Left forelimb (tissue), 1 donor: ENCODE data around the gene MYOM1.
A peak's percentile ranks its signal among the peaks of the same experiment; 100 is the strongest.

Source experiments
- DNase-seq: peaks from one replicate; pipeline ENCODE4 v3.0.0-alpha.2; 2018; ENCODE audit warnings: low spot score

MYOM1 gene

DNA sequence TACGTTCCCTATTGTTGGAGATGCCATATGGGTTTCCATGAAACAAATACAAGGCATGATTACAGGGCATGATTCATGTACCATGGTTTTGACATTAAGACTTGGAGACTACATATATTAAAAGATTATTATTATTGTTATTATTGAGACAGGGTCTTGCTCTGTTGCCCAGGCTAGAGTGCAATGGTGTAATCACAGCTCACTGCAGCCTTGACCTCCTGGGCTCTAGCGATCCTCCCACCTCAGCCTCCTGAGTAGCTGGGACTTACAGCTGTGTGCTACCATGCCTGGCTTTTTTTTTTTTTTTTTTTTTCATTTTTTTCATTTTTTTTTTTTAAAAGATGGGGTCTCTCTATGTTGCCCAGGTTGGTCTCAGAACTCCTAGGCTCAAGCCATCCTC lies 69.1 kb downstream of the MYOM1 start:
- no peak for DNase-seq

DNA sequence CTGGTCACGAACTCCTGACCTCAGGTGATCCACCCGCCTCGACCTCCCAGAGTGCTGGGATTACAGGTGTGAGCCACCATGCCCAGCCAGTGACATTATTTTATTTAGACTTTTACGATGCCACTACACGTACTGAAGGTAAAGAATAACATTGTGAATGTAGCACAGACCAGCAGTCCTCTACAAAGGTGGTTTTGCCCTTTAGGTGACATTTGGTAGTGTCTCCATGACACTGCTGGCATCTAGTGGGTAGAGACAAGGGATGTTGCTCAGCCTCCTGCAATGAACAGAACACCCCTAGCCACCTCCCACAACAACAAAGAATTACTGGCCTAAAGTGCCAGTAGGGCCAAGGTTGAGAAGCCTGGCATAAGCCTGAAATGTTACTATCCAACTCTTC lies 69.5 kb downstream of the MYOM1 start:
- DNase-seq = no peak

DNA sequence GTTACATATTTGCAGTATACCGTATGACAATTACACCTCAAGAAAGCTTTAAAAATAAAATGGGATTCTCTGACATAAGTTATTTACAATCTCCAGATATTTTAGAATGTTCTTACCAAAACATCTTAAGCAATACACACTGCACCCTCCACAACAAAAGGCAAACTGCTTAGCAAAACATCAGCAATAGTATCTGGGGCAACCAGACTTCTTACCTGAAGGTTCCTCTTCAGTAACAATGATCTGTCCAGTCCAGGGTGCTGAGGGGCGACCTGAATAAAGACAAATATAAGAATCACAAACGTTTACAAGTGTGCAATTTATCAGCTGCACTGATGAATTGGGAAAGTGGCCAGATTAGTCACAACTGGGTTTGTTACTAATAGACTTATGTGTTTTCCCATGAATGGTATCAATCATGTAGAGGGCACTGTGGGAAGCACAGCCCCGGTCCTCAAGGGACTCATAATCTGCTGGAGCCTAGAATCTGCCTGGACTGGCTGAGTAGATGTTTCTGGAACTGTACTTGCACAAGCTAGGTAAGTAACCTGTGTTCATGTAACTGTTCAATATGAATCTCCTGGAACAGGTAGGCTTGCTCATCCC lies 70.7 kb downstream of the MYOM1 start:
- DNase-seq = no peak

DNA sequence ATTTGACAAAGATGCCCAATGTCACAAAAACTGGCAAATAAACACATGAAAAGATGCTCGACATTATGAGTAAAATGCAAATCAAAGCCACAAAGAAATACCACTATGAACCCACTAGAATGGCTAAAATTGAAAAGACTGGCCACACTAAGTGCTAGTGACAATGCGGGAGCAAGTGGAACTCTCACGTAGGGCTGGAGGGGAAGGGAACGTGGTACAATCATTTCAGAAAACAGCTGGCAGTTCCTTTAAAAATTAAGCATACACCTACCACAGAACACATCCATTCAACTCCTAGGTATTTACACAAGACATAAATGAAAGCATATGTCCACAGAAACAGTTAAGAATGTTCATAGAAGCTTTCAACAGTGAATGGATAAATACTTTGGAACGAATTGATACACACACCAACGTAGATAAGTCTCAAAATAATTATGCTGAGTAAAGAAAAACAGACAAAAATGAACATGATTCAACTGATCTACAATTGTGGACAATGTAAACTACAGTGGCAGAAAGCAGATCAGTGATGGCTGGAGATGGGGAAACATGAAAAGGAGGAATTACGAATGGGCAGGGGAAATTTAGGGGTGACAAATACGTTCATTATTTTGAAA lies 71.7 kb downstream of the MYOM1 start:
- no peak for DNase-seq

DNA sequence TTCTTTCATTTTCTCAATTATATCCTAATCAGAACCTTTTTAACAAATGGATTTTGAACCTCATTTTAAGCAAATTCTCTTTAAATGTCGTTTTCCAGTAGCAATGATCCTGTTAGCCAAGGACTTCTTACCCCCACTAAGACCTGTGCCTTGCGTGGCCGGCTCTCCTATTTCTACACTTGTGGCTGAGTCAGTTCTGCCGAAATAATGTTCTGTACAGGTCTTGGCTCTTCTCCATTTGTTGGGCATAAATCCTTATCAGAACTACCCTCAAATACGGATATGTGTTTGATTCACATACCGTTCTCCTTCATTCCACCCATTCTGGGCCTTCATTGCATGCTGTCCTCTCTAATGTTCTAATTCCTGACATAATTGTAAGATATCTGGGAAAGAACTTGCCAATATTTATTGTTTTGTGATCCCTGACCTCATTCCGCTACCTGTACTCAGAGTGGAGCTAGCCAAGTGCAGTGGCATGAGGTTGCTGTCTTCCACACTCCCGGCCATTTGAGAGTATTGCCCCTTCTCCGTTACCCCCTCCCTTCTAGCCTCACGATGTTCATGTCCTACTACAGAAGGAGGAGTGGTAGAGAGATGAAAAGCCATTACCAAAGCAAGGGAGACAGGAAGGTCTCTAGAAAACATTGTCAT lies 78.7 kb downstream of the MYOM1 start:
- no peak for DNase-seq

DNA sequence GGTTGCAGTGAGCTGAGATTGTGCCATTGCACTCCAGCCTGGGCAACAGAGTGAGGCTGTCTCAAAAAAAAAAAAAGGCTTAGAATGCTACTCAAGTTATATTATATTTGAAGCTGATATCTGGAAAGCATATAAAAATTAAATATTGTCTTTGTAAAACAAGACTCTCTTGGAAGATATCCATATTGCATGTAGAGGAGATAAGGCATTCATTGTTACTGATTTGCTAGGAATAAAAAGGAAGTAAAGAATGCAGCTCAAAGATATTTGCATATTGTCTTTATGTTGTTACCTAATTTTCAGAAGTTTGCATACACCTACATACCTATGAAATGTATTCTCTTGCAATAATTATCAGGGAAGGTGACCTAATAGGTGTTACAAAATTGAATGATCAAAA lies 79.4 kb downstream of the MYOM1 start:
- no peak for DNase-seq

DNA sequence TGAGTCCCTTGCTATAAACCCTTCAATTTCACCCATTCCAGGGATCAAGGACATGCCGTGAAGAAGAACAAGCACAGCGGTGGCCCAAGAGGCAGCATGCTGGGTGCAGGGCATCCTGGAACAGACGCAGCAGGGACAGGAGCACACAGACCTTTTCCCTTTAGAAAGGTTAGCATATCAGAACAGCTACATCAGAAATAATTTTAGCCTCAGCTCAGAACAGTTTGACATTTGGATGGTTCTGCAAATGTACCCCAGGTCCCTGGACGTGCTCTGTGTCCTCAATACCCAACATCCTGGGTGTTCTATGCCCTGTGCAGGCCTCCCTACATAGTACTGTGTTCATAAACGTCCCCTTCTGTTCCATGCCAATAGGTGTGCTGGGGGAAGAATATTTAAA lies 80.4 kb downstream of the MYOM1 start:
- no peak for DNase-seq

DNA sequence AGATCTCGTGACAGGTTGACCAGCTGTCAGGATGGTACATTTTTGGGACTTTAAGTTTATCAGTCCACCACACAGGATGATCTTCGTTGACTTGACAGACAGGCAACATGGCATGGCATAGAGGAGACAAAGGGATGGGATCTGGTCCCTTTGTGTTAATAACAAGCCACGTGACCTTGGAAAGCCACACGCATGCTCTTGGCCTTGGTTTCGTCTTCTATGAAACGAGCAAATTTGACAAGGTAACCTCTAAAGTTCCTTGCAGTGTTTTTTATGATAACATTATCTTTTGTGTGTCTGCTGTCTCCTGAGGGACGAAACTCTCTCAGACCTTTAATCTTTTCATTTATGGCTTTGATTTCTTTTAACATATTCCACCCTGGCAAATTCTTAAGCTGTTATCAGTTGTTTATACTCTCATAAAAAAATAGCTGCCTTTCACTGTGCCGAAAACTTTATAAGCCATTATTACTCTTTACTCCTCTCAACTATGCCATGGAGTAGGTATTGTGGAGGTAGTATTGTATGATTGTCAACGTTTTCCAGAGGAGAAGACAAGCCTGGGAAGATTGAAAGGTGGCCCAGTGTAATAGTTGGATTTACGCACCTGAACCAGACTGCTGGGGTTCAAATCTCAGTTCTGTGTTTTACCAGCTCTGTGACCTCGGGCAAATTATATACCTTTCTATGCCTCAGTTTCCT lies 81.3 kb downstream of the MYOM1 start:
- DNase-seq = no peak

DNA sequence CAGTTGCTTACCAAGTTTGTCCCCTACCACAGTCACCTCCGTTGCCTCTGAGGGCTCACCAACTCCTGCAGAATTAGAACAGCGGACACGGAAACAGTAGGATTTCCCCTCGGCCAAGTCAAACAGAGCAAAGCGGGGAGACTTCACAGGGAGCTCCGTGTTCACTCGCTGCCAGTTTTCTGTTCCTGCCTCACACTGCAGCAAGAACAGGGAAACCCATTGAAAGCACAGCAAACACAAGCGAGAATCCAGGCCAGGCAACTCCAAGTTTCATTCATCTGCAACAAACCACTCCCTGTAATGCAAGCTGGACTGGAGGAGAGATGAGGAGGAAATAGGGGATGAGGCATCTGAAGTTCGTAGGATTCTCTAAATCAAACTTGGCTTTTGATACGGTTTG lies 84.2 kb downstream of the MYOM1 start:
- no peak for DNase-seq

DNA sequence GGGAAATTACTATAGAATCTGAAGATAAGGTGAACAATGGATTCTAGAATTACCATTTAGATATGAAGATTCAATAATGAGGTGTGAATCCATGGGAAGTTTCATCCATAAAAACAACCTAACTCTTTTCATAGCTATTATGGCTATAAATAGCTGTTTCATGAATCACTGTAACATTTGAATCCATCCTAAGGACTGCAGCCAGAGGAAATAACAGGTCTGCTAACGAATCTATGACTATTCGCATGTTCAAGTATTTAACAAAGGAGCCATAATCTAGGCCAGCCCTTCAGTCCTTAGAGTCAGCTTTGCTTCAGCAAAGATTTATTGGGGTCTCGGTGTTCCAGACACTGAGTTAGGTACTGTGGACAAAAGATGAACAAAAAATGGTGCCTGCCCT lies 87.1 kb downstream of the MYOM1 start:
- no peak for DNase-seq

DNA sequence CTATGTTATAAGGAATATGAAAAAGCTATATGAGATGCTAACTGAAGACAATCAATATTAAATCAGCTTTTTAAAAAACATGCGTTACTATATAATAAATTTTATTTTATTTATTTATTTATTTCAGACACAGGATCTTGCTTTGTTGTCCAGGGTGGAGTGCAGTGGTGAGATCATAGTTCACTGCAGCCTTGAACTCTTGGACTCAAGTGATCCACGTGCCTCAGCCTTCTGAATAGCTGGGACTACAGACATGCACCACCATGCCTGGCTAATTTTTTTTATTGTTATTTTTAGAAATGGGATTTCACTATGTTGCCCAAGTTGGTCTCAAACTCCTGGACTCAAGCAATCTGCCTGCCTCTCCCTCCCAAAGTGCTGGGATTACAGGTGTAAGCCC lies 89.4 kb downstream of the MYOM1 start:
- DNase-seq = no peak

DNA sequence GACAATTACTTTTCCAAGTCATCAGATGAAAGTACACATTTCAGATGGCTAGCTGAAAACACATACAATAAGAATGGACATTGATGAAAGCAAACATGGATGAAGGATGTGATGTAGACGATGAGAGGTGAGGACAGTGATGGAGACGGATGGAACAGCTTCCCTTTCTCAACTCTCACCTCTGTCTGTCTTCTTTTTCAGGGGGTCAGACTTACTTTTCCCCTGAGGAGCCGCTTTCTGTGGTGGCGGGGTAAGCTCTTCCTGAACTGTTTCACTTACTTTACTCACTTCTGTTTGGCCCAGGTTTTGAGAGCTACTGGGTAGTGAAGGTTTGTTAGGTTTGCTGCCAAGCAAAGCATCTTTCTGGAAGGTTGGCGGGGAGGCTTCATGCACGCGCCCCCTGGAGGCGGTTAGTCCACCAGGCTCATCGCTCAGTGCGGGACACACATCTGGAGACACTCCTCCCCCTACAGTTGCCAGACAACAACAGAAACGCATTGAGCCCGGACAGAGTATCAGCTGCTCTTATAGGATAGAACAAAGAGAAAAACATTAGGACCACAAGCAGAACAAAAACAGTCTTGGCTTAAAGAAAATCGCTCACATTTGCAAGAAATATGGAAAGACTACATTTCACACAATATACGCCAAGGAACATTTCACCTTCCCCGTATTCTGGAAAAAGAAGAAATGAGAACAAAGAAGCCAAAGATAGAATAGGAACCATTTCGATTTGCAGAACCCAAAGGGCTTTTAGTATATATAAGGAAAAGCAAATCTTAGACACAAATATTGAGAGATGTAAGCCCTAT lies 90.5 kb downstream of the MYOM1 start:
- peak; percentile 77 for DNase-seq

DNA sequence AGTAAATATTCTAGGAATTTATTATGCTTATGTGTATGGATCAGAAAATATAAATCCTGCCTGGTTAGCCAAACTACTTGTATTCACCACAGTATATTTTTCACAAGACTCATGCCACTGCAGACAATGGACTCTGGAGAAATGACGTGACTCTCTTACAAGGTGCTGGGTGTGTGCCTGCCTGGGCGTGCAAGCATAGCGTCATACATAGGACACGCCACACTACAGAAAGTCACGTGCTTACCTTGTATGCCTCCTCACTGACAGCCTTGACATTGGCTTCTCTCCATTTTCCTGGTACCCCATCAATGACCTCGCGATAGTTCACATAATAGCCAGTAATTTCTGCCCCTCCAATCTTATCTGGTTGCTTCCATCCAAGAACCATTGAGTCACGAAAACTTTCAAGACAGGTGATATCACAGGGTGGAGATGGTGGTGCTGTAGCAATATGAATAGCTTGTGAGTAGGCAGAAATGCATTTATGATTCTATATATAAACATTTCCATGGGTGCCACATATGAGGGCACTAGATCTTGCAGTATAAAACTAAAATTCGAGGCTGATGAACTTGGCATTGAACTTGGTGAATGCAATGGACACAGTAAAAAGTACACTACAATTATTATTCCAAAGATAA lies 93.2 kb downstream of the MYOM1 start:
- no peak for DNase-seq

DNA sequence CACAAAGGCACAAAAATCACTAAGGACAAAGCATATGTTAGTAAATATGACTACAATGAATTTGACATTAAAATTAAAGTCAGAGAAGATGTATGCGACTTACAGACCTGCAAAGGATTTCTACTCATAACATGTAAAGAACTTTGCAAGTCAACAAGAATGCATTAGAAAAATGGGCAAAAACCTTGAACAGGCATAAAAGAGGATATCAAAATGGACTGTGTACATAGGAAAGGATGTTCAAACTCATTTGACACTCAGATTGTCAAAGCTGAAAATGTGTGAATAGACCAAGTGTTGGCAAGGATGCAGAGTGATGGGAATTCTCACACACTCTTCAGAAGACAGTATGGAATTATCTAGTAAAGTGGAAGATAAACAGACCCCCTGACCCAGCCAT lies 94.9 kb downstream of the MYOM1 start:
- no peak for DNase-seq

DNA sequence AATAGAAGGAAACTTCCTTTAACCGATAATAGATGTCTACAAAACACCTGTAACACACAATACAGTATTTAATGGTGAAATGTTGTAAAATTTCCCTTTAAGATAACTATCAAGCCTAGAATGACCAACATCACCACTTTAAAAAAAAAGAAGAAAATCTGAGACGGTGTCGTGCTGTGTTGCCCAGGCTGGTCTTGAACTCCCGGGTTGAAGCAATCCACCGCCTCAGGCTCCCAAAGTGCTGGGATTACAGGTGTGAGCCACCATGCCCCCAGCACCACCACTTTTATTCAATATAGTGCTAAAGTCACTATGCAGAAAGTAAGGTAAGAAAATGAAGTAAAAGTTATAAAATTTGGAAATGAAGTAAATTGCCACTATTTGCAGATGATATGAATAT lies 96.9 kb downstream of the MYOM1 start:
- no peak for DNase-seq

DNA sequence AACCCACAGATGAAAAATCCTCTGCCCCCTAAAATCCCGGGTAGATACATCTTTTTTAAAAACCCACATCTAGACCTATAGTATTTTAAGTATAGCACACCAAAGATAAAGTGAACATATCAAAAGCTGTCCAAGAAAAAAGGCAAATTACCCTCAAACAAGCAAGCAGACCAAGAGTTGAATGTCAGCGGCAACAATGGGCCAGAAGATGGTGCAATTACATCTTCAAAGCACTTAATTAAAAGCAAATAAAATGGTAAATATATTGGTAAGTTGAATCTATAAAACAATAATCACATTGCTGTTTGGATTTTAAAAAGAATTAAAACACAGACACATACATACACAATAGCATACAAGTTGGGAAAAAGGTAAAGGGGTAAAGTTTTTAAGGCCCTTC lies 98.5 kb downstream of the MYOM1 start:
- no peak for DNase-seq

DNA sequence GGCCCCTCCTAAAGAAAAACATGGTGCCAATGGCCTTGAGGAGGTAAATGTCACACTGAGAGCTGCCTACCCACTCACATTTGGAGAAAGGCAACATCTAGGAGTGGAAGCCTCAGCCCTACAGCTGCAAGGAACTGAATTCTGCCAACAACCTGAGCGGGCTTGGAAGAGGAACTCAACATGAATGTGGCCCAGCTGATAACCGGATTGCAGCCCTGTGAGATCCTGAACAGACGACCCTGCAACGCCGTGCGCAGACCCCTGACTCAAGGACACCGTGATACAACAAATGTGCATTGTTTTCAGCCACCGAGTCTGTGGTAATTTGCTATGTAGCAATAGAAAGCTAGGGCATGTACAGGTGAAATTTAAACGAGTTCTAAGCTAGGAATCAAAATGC lies 99.4 kb downstream of the MYOM1 start:
- DNase-seq = no peak

DNA sequence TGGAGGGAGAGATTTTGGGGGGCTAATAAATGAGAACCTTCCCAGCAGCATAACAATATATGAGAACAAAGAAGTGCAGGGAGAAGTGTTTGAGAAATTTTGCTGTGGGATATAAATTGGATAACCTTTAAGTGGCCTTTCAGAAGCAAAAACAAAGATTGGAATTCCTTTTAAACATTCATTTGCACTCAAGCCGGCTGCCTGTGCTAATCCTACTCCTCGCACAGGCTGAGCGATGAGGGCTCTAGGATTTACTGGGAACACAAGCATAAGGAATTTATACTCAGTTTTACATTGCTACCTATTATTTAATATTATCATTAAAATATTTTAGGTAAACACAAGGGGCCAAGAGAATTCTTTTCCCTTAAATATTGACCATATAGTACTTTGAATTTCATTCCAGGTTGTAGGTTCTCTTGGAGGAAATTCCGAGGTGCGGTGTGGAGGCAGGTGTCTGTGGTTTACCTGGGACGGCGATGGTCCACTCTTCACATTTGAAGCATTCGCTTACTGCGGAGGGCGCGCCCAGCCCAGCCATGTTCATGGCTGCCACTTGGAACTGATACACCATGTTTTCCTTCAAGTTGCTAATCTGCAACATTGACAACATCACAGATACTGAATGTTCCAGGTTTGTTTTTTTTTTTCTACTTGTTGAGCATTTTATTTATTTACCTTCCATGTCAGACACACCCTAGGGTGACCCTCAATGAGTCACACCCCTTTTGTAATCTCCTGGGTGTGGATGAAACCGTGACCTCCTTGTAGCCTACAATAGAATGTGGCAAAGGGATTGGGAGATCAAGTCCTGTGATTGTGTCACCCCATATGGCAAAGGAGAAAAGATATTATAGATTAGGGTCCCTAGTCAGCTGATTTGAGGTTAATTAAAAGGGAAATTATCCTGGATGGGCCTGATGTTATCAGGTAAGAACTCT lies 100.1 kb downstream of the MYOM1 start:
- no peak for DNase-seq

DNA sequence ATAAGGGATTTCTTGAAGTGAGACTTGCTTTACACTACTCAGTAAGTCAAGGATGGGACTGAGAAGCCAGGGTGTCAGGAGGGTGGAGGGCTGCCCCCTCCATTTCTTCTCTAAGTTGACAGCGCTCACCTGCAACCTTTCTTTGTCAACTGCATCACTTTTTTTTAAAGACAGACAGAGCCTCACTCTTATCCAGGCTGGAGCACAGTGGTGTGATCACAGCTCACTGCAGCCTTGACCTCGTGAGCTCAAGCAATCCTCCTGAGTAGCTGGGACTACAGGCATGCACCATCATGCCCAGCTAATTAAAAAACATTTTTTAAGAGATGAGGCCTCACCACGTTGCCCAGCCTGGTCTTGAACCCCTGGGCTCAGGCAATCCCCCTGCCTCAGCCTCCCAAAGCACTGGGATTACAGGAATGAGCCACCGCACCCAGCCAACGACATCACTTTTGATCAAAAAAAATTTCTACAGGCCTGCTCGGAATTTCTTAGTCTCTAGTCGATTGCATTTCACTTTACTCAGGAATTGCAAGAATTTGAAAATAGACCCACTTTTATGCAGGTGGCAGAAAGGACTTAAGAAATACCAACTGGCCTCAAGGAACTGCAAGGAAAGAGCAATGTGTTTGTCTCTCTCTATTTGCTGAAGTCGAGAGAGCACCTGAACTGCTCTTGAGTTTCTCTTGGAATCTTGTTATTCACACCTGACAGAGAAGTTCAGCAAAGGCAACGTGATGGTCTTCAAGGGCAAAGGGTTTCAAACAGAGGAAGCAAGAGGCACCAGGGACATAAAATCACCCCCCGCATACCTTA lies 101.4 kb downstream of the MYOM1 start:
- no peak for DNase-seq
